CD4-positive, alpha-beta T cell treated with Interleukin-1 beta for 1 hour (primary cell): ENCODE measurements around the gene GPRIN1.

Source experiments
- DNase-seq, 2 donors: peaks; one replicate each; pipeline ENCODE4 v3.0.0-alpha.2; 2020 to 2022

The GPRIN1 gene

DNA sequence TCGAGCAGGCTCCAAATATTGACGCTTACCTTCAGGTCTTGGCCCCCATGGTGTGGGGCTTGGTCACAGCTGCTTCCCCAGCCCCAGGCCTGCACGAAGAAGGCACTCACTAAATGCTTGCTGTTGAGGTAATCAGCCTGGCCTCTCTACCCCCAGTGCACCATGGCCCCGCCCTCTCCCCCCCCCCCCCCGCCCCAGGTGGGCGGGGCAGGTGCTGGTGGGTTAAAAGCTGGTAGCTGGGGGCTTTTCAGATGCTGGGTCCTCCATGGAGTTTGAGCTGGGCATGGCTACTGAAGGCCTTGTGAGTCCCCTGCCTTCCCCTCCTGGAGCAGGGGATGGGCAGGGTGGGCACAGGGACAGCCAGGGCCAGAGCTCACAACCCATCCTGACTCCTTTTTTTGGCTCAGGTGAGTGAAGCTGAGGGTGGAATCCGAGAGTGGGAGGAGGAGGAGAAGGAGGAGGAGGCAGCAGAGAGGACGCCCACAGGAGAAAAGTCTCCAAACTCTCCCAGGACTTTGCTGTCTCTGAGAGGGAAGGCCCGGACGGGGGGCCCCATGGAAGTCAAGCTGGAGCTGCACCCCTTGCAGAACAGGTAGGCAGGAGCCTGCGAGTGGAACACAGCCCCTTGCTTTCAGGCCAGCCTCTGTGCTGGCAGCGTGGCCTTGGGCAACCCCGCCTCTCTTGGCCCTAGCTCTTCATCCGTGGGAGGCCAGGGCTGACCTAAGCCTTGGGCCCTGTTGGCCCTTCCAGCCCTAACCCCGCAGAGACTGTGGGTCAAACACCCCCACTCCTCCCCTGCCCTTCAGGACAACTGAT lies 32.9 kb upstream of the GPRIN1 start:
- no peak for DNase-seq

DNA sequence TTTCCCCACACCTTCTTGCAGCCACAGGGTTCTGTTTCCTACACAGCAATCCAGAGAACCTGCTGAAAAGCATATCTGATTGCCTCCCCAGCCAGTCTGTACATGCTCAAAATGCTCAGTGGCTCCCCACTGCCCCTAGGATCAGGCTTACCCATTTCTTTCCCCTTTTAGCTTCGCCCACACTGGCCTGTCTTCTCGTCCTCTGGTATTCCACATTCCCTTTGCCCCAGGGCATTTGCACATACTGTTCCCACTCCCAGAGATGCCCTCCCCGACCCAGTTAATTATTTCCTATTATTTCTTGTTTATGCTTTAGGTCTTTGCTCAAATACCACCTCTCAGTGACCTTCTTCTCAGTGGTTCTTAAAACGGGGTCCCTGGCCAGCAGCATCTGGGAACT lies 30.7 kb upstream of the GPRIN1 start:
- DNase-seq = no peak

DNA sequence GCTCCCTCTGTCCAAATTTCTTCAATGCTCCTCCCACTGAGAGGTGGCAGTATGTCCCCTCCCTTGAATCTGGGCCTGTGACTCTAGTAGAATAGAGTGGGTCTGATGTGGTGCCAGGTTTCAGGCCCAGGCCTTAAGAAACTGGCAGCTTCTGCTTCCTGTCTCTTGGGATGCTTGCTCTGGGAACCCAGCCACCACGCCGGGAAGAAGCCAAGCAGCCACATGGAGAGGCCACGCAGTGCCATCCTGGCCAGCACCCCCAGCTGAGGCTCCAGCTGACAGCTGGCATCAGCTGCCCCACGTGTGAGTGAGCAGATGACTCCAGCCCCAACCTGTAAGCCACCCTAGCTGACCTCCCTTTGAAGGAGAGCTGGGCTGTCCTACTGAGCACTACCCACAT lies 30.0 kb upstream of the GPRIN1 start:
- DNase-seq = no peak

DNA sequence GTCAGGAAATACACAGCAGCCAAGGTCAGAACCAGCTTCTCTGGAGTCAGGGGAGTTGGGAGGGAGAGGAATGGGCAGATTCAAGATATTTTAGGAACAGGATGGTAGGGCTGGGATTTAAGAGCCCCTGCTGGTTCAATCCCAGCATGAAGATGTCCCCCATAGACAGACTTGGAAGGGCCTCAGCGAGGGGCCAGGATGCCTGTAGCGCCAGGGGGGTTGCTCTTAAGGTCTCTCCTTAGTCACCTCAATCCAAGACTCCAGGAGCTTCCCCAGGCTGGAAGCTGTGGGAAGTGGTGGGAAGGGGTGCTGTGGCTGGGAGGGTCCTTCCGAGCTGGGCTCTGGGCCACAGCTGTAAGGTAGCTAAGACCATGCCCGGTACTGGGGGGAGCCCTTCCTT lies 29.3 kb upstream of the GPRIN1 start:
- DNase-seq = no peak

DNA sequence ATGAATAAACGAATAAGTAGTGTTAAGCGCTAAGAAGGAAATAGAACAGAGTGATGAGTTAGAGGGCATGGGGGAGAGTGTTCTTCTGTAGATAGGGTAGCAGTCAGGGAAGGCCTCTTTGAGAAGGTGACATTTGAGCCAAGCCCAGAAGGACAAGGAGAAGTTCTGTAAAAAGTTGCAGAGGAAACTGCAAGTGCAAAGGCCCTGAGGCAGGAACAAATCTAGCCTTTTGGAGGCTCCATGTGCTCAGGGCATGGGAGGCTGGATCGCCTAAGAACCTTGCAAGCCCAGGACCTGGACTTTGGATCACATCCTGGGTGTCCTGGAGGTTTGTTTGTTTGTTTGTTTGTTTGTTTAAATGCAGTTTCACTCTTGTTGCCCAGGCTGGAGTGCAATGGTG lies 28.5 kb upstream of the GPRIN1 start:
- no peak for DNase-seq

DNA sequence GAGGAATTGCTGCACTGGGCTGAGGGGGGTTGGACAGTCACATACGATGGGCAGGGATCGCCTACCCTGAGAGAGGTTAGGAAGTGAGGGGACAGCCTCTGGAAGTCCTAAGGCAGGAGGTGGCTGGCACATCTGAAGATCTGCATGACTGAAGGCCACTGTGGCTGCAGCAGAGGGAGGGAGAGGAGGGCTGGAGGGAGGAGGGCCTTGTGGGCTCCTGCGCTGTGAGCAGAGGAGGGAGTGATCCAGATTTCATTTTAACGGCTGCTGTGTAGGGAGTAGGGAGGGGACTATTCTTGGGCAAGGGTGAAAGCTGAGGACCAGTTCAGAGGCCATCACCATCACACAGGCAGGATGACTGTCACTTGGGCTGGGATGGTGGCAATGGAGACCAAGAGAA lies 27.6 kb upstream of the GPRIN1 start:
- DNase-seq = no peak

DNA sequence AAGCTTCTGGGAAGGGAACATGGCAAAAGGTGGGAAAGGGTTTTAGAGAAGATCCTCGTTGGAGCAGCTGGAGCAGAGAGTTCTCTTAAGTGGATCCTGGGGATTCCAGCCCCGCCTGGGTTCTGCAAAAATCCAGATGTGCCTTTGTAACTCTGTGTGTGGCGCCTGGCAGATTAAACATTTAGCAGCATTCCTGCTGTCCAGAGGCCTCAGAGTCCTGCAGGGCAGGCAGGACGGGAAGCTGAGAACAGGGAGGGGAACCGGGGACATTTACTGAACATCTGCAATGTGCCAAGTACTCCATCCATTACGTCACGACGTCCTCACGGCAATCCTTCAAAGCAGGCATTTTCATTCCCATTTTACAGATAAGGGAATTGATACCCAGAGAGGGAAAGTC lies 26.5 kb upstream of the GPRIN1 start:
- DNase-seq = no peak

DNA sequence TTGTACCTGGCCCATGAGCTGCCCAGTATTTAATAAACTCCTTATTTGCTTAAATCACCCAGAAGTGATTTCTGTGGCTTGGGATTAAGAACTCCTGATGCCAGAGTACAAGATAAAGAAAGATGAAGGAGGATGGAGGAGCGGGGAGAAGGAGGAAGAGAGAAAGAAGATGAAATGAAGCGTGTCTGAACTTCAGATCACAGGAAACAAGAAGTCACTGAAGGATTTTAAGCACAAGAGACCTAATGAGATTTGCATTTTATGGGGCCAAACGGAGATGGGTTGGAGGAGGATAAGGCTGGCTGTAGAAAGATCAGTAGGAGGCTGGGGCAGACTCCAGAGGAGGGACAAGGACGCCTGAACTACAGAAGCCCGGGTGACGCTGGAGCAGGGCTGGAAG lies 23.6 kb upstream of the GPRIN1 start:
- no peak for DNase-seq

DNA sequence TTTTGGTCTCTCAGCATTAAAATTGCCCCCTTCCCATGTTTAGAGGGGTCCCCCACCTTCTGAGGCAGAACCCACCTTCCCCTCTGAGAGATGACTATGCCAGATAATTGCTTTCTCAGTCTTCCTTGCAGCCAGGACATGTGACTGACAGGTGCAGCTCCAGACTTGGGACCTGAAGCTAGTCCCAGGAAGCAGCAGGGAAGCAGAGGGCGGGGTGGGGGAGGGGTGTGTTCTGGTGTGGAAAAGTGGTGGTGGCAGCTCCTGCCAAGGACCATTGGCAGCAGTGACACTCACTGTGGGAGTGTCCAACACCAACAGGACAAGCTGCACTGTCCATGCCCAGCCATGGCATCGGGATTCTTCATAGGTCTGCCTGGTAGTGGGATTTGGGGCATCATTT lies 22.8 kb upstream of the GPRIN1 start:
- DNase-seq = no peak

DNA sequence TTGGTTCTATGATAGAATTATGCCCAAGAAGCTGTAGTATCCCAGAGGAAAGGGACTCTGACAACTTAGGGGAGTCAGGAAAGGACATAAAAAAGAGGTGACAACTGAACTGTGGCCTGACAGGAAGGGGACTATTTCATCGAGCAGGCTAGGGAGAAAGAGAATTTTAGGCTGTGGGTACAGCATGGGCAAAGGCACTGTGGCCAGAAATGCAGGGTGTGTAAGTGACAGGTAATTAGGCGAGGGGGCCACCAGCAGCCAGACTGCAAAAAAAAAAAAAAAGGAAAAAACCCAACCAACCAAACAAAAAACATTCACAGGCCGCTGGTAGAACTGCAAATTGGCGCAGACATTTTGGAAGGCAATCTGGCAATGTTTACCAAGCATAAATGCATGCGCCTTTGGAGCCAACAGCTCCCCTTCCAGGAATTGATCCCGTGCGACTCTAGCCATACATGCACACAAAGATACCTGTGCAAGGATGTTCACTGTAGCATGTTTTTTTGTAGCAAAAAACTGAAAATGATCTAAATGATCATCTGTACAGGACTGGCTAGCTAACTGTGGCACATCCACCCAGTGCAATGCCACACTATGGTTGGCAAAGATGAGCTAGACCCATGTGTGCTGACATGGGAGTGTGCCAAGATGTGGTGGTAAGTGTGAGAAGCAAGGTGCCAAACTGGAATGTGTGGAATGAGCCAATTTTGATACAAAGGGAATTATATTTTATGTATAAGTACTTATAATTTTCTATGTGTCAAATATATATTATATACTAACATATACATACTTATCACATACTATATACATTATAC lies 21.6 kb upstream of the GPRIN1 start:
- DNase-seq = no peak

DNA sequence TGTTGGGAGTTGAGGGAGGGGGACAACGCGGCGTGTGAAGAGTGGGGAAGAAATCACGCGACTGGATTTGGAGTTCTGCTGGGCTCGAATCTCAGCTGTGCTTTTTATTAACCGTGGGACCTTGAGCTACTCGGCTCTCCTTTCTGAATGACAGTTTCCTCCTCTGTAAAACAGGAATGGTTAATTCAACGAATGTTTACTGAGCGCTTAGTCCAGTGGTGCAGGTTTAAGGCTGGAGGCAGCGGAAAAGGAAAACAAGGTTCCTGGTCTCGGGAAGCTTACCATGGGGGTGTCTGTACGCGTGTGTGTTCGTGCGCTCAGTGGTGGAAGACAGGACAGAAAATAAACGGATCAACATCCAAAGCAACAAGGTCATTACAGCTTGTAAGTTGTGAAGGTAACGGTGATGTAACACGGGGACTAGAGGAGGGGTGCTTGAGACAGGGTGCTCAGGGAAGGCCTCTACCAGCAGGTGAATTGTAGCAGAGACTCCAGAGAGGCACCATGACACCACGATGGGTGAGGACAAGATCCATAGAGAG lies 20.8 kb upstream of the GPRIN1 start:
- DNase-seq = no peak

DNA sequence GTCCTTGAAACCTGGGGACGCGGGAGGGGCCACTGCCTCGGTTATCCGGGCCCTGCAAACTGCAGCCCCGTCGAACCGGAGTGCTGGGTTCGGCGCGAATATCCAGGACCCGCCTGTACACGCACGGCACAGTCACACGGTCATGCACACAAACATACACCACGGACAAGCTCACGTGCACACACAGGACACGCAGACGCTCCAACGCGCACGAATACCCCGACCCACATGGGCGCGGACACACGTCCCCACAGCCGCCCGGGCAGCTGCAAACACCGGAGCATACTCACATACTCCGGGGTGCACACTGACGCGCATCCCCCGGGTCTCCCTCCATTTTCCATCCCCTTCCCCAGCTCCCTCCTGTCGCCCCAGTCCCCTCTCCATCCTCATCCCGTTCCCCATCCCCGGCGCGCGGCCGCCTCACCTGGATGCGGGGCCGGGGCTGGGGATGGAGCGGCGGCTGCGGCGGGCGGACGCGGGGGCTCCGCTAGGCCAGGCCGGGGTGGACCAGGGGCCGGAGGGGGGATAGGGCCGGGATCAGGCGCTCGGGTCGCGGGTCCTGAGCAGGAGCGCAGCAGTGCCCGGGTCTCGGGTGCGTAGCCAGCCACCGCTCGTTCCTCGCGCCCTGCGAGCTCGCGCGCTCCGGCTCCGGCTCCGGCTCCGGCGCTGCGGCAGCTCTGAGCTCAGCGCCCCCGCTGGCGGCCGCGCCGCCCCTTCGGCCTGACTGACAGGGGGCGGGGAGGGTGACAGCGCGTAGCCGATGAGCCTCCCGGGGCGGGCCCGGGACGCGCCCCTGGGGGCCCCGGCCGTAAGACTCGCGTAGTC lies 20.1 kb upstream of the GPRIN1 start, which contains the start of the genes EIF4E1B and SNCB:
EIF4E1B (plus strand) TSS at position 823 of the 828 bp plus-strand sequence. CDS start 12,113 bp downstream, outside the sequence.
SNCB (minus strand) TSS at position 682 of the 828 bp plus-strand sequence. CDS start 880 bp downstream, outside the sequence.
- DNase-seq = peak; percentile 38 to 49

DNA sequence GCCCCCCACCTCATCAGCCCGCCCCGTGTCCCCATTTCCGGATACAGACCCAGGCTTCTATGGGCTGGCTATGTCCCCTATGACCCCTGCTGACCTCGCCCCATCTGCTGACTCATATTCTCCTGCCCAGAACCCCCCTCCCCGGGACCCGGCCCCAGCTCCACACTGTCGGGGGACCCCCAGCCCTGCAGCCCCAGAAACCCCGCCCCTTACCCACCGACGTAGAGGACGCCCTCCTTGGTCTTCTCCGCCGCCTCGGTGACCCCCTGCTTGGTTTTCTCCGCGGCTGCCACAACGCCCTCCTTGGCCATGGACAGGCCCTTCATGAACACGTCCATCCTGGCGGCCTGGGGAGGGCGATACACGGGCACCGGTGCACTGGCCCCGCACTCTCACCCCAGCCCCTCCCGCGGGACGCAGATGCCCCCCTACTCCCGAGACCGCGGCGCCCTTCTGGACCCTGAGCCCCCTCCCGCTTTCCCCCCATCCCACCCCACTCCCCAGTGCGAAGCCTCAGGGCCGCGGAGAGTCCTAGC lies 19.4 kb upstream of the GPRIN1 start:
- DNase-seq = no peak

DNA sequence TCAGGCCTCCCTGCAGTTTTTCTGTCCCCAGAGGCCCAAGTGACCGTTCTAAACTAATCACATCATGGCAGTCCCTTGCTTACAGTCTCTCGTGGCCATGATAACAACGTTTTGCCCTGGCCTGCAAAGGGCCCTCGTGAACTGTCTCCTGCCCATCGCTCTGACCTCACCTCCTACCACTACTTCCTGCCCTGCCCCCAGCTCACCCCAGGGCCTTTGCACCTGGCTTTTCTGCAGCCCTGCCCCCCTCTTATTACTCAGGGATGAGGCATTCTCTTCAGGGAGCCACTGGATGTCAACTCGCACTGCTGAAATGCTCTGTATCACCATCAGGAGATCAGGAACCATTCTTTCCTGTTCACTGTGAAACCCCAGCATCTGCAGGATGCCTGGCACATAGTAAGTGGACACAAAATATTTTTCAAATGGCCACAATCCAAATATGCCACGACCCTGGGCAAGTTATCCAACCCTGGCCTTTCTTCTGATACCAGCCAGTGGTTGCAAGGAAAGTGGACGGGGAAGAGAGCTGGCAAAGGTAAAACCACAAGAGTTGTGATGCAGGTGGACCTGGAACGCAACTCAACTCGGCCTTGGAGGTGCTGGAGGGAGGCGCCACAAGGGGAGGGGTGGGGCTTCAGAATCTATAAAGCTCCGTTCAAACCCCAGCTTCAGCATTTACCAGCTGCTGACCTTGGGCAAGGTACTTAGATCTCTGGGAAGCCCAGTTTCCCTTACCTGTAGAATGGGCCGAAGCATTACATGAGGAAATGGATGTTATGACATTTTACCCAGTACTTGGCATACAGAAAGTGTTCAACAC lies 18.7 kb upstream of the GPRIN1 start:
- no peak for DNase-seq

DNA sequence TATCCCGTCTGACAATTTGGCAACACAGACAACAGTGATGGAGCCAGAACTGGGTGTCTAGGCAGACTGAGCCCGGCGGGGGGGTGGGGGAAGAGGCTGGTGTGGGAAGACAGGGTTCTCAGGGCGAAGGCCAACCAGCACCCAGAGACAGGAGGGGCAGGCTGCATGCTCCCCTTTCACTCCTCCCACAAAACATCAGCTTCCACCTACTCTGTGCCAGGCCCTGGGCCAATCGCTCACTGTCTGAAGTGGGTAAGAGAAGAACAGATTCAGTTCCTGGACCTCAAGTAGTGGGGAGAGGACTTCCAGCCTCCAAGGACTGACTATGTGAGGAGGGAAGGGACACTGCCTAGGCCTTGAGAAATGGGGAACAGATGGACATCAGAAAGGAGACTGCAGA lies 17.6 kb upstream of the GPRIN1 start:
- no peak for DNase-seq

DNA sequence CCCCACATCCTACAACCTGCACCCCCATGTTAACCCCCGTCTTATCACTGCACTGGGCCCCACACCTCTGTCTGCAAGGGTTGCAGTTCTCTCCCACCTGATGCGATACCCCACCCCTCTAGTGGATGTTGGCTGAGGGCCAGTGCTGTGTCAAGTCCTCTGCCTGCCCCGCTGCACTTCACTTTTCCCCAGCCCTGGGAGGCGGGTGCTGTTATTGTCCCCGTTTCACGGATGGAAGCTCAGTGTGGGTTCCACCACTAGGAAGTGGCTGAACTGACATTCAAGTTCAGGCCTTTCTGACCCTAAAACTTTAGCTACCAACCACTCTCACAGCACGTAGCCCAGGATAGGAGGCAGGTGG lies 16.9 kb upstream of the GPRIN1 start:
- DNase-seq = no peak

DNA sequence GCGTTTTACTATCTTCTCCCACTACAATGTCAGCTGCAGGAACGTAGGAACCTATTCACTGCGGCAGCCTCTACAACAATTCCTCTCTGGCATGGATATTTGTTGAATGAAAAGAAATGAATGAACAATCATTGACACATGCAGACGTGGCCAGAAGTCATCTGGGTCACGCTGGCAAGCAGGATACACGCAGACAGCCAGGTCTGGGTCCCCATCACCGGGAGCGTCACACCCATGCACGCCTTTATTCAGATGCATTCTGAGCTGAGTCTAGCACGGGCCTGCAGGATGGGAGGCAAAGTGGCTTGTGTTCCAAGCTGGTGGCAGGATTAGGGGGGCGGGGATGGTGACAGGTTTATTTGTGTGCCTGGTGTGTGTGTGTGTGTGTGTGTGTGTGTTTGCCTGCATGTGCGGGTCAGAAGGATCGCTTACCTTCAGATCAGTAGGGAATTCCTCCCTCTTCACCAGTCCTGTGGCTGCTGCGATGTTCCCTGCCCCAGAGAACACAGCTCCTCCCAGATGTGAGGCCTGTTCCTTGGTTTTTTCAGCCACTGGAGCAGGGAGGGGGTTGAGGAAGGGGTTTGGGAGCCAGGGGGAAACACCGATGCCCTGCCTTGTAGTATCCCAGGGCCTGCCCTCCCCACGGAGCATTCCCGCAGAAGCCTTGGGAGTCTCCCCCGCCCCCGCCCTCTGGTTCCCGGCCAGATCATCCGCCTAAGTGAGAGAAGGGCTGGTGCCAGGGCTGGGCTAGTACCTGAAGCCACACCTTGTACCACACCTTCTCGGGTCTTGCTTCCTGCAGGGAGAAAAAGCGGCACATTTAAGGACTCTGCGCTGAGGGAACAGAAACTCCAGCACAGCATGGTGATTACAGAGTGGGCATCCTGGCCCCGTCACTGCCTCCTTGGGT lies 16.3 kb upstream of the GPRIN1 start:
- no peak for DNase-seq

DNA sequence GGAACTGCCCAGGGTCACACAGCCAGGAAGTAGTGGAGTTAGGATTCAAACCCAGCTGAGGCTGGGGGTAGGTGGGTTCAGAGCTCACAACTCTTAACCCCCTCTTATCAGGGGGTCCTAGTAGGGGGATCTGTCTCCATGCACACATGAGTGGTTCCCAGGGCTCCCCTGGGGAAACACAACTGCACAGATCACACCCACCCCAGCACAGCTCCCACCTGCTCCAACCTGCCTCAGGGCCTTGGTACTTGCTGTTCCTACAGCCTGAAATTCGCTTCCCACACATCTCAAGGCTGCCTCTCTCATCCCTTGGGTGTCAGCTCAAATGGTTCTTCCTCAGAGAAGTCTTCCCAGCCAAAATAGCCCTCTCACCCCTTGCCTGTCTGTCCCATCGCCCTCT lies 15.6 kb upstream of the GPRIN1 start:
- DNase-seq = no peak

DNA sequence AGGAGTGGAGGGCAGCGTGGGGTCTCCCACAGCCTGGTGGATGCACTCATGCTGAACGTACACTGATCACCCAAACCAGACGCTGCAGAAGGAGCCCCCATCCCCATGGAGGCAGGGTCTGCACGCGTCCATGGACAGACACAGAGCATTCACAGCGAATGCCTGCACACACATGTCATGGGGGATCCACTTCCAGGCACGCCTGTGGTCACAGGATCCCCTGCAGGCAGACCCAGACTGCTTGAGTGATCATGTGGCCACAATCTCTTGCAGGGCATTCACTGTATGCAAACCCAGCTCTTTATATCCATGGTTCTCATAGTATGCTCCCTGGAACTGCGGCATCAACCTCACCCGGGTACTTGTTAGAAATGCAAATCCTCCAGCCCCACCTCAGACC lies 15.0 kb upstream of the GPRIN1 start:
- no peak for DNase-seq

DNA sequence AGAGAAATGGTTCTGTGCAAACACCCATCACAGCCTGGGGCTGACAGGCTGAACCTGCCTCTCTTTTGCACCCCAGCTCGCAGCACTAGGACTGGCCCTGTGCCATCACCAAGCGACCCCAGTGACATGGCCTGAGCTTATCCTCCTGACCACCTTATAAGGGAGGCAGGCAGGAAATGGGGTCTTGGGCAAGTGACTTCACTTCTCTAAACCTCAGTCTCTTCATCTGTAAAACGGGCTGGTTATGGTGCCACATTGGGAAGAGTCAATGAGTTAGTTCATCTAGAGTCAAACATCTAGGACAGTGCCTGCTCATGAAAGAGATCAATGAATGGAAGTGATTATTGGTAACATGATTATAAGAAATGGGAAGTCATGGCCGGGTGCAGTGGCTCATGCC lies 14.2 kb upstream of the GPRIN1 start:
- DNase-seq = no peak

DNA sequence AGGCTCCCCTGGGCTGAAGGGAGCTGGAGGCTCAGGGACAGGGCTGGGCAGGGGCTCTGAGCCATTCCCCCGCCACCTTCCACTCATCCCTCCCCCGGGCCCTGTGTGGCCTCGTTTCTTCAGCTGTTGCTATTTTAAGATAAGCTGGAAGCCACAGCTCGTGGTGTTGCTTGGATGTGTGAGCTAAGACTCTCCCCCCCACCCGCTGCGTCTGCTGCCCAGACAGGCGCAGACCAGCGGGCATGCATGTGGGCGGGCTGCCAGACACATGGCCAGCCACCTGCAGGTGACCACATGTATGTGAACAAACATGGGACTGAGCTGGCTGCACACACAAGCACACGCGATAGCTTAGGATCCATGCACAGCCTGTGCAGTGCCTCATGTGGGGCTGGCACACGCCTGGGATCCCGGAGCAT lies 11.7 kb upstream of the GPRIN1 start:
- no peak for DNase-seq
